Esophagus muscularis mucosa (tissue), 4 donors: ENCODE data around the gene CTNNA3.

Experiments used
- EP300 ChIP-seq: sonication (generic); formaldehyde crosslinking; IDR thresholded peaks from one replicate; pipeline ENCODE4 v1.6.1; 2017; ENCODE audit warnings: antibody characterized with exemption
- POLR2A ChIP-seq: fragments of 450-650 bp; IDR thresholded peaks from one replicate; pipeline ENCODE4 v1.6.1; 2017; ENCODE audit warnings: antibody characterized with exemption, moderate library complexity, mild to moderate bottlenecking, low read depth
- POLR2AphosphoS5 ChIP-seq, 2 donors: sonication (generic); formaldehyde crosslinking; IDR thresholded peaks; one replicate each; pipeline ENCODE4 v1.6.1; 2017; ENCODE audit warnings: antibody characterized with exemption in 2 of 2
- TF ChIP-seq, protein P1 (sequence below), 3 experiments: fragments of 200-600 bp in 2 of 3; fragments of 450-650 bp in 1 of 3; sonication (generic) in 2 of 3; IDR thresholded peaks; one replicate each; pipeline ENCODE4 v1.5.1; 2017 to 2019; ENCODE audit warnings: antibody characterized with exemption in 3 of 3, mild to moderate bottlenecking in 2 of 3, moderate library complexity in 1 of 3

DNA sequence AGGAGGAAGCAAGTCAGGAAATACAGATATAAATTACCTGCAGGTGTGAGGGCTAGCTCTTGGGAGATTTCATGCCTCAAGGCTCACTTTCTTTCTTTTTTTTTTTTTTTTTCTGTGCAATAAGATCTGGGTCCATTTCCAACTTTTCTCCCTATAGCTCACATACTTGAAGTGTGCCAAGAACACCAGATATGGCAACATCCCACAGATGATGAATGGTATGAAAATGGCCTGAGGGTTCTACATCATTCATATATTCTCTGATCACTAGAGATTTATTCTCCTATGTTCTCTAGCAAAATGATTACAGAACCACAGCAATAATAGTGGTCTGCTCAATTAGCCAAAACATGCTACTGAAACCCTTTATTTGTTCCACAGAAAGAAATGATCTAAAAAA is 653.0 kb downstream of the CTNNA3 start:
- TF ChIP-seq EP300 (no peak), POLR2AphosphoS5 (IDR thresholded peaks at IDR 0.05) (no peak), POLR2A (no peak)
- TF ChIP-seq, protein P1, sequence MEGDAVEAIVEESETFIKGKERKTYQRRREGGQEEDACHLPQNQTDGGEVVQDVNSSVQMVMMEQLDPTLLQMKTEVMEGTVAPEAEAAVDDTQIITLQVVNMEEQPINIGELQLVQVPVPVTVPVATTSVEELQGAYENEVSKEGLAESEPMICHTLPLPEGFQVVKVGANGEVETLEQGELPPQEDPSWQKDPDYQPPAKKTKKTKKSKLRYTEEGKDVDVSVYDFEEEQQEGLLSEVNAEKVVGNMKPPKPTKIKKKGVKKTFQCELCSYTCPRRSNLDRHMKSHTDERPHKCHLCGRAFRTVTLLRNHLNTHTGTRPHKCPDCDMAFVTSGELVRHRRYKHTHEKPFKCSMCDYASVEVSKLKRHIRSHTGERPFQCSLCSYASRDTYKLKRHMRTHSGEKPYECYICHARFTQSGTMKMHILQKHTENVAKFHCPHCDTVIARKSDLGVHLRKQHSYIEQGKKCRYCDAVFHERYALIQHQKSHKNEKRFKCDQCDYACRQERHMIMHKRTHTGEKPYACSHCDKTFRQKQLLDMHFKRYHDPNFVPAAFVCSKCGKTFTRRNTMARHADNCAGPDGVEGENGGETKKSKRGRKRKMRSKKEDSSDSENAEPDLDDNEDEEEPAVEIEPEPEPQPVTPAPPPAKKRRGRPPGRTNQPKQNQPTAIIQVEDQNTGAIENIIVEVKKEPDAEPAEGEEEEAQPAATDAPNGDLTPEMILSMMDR (IDR thresholded peaks at IDR 0.05), result no peak
